ENCODE results near the gene SAMD13.
"Not testable (repeated sequence)": the region's sequence is repeated elsewhere in the genome, so short reads cannot be mapped to it uniquely, and the experiment has no call there.

The SAMD13 gene

DNA sequence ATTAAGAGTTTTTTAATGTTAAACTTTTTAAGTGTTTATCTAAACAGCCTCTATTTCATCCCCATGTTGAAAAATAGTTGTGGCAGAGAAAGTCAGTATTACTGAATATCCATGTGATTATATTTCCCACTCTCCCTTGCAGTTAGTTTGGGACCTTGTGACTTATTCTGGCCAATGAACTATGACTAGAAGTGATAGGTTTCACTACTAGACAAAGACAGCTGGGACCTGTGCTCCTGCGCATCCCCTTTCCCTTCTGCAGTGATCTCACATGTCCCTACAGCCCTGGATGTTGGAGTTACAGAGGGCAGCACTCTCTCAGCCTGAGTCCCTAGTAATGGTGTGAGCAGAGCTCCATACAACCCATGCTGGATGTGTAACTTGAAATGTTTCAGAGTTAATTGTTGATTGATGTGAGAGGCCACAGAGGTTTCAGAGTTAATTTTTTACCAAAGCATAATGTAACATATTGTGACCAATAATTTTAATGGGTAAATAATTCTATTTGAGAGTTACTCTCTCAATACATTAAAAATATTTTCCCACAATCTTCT is 18.7 kb upstream of the SAMD13 start:
- H3K4me3 ChIP-seq (ENCODE audit: insufficient read depth, low read depth, low read length, poor library complexity, severe bottlenecking): no peak overlapping the region
- H3K9me3 ChIP-seq (ENCODE audit: control insufficient read depth, low read length): no peaks in the 10 kb centered on the region
- no peak for DNase-seq
- H3K27me3 ChIP-seq (replicated peaks; ENCODE audit: control insufficient read depth, insufficient read depth, low read length, poor library complexity, severe bottlenecking): no peaks in the 10 kb centered on the region
- H3K4me1 ChIP-seq (ENCODE audit: control insufficient read depth, insufficient read depth, low read length, poor library complexity, severe bottlenecking): no peaks in the 10 kb centered on the region
- H3K27ac ChIP-seq (ENCODE audit: insufficient read depth, low read length, poor library complexity, severe bottlenecking): no peak overlapping the region
- no peaks in the 10 kb centered on the region for H3K36me3 ChIP-seq (ENCODE audit: control insufficient read depth, insufficient read depth, low read length)

DNA sequence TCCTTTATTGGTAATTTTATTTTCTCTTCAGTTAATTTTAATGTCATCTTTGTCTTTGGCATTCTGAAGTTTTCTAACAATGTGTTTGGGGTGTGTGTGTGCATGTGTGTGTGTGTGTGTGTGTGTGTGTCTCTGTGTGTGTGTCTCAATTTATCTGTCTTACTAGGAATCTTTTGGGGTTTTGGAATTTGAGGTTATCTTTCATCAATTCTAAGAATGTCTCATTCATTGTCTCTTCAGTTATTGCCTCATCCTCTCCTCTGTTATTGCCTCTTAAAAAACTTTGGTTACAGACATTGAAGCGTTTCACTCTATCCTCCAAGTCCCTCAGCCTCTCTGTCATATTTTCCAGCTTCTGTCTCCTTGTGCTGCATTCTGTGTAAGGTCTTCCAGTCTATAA is 18.1 kb upstream of the SAMD13 start:
- Histone ChIP-seq H3K27me3 (replicated peaks; ENCODE audit: control insufficient read depth, insufficient read depth, low read length, poor library complexity, severe bottlenecking) (no peaks in the 10 kb centered on the region), H3K4me1 (ENCODE audit: control insufficient read depth, insufficient read depth, low read length, poor library complexity, severe bottlenecking) (no peaks in the 10 kb centered on the region), H3K27ac (ENCODE audit: insufficient read depth, low read length, poor library complexity, severe bottlenecking) (no peak overlapping the region), H3K36me3 (ENCODE audit: control insufficient read depth, insufficient read depth, low read length) (no peaks in the 10 kb centered on the region), H3K4me3 (ENCODE audit: insufficient read depth, low read depth, low read length, poor library complexity, severe bottlenecking) (no peak overlapping the region), H3K9me3 (ENCODE audit: control insufficient read depth, low read length) (no peaks in the 10 kb centered on the region)
- no peak for DNase-seq

DNA sequence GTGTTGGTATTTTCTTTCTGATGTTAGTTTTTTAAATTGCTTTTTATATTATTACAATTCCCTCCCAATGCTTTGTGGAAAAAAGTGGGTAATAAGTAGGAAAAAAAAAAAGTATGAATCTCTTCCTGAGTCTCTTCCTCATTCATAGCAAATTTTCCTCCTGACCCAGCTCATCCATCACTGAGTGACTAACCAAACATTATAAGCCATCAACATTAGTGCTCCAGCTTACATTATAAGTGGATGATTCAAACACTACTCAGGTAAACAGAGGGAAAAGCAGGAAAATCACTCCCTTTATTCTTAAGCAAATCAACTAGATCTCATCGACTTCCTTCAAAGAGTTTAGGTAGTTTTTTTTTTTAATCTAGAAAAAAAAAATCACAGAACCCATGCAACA is 15.4 kb upstream of the SAMD13 start:
- no peaks in the 10 kb centered on the region for H3K36me3 ChIP-seq (ENCODE audit: control insufficient read depth, insufficient read depth, low read length)
- H3K27ac ChIP-seq (ENCODE audit: insufficient read depth, low read length, poor library complexity, severe bottlenecking): no peak overlapping the region
- no peak overlapping the region for H3K4me3 ChIP-seq (ENCODE audit: insufficient read depth, low read depth, low read length, poor library complexity, severe bottlenecking)
- no peaks in the 10 kb centered on the region for H3K27me3 ChIP-seq (replicated peaks; ENCODE audit: control insufficient read depth, insufficient read depth, low read length, poor library complexity, severe bottlenecking)
- H3K9me3 ChIP-seq (ENCODE audit: control insufficient read depth, low read length): no peaks in the 10 kb centered on the region
- H3K4me1 ChIP-seq (ENCODE audit: control insufficient read depth, insufficient read depth, low read length, poor library complexity, severe bottlenecking): no peaks in the 10 kb centered on the region
- no peak for DNase-seq

DNA sequence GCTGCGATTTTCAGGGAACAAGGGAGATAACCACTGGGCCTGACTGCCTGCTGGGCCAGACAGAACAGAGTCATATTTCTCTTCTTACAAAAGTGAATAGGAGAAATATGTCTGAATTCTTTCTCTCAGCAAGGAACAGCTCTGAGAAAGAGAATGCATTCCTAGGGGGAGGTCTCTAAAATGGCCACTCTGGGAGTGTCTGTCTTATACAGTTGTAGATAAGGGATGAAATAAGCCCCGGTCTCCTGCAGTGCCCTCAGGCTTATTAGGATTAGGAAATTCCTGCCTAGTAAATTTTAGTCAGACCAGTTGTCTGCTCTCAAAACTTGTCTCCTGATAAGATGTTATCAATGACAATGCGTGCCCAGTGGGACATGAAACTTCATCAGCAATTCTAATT is 14.1 kb upstream of the SAMD13 start:
- DNase-seq; H3K4me1 ChIP-seq (ENCODE audit: control insufficient read depth, insufficient read depth, low read length, poor library complexity, severe bottlenecking); H3K27me3 ChIP-seq (replicated peaks; ENCODE audit: control insufficient read depth, insufficient read depth, low read length, poor library complexity, severe bottlenecking); H3K9me3 ChIP-seq (ENCODE audit: control insufficient read depth, low read length); H3K36me3 ChIP-seq (ENCODE audit: control insufficient read depth, insufficient read depth, low read length); H3K27ac ChIP-seq (ENCODE audit: insufficient read depth, low read length, poor library complexity, severe bottlenecking); H3K4me3 ChIP-seq (ENCODE audit: insufficient read depth, low read depth, low read length, poor library complexity, severe bottlenecking): not testable (repeated sequence)

DNA sequence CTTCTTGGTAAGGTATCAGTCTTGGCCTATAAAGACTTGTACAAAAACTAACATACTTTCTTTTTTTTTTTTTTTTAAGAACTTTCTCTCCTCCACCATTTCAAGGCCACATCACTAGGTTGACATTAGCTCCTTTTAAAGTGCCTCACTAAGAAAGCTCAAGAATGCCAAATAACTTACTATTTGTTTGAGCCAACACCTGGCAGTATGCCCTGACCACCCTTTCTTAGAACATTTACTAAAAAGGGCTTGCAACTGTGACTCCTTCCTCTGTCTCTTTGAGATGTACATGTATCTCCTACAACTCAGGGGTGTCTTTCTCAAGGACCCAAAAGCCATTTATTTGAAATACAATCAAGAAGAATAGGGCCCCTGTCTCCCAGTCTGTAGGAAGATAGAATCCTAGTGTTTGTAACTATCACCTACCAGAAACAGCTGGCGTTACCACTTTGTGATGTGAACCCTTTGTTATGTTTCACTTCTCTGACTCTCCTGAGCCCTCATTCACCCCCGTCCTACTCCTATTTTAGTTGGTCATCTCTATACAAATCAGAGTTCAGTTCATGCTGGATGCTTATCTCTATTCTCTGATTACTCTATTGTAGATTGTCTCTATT is 12.2 kb upstream of the SAMD13 start:
- no peak for DNase-seq
- no peaks in the 10 kb centered on the region for H3K36me3 ChIP-seq (ENCODE audit: control insufficient read depth, insufficient read depth, low read length)
- no peak overlapping the region for H3K4me3 ChIP-seq (ENCODE audit: insufficient read depth, low read depth, low read length, poor library complexity, severe bottlenecking)
- H3K4me1 ChIP-seq (ENCODE audit: control insufficient read depth, insufficient read depth, low read length, poor library complexity, severe bottlenecking): no peaks in the 10 kb centered on the region
- no peaks in the 10 kb centered on the region for H3K9me3 ChIP-seq (ENCODE audit: control insufficient read depth, low read length)
- no peak overlapping the region for H3K27ac ChIP-seq (ENCODE audit: insufficient read depth, low read length, poor library complexity, severe bottlenecking)
- no peaks in the 10 kb centered on the region for H3K27me3 ChIP-seq (replicated peaks; ENCODE audit: control insufficient read depth, insufficient read depth, low read length, poor library complexity, severe bottlenecking)

DNA sequence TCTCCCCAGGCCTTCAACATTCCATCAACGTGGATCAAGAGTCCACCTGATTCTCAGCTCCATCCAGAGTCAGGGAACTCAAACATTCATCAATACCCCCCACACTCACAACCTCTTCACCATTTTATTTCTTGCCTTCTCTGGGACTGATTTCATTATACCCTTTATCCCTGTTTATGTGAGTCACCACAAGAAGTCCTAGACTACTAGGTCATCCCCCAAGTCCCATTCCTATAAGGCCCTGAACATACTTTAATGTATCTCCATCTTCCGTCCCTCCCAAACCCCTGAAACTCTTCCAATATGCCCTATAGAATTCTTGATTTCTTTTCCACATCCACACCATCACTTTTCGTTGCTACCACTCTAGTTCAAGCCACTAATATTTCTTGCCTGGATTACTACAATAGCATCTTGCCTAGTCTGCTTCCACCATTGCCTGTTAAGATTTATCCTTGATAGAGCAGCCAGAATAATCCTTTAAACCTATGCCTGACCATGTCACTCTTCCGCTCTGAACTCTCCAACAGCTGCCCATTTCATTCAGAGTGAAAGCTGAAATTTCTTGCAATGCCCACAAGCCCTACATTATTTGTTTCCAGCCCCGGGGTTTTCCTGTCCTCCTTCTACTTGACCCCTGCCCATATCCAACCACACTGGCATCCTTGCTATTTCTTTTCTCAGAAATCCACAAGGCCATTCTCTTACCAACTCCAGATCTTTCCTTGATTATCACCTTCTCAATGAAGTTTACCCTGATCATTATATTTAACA is 9.4 kb upstream of the SAMD13 start:
- Histone ChIP-seq H3K9me3 (ENCODE audit: control insufficient read depth, low read length) (no peaks in the 10 kb centered on the region), H3K4me1 (ENCODE audit: control insufficient read depth, insufficient read depth, low read length, poor library complexity, severe bottlenecking) (no peaks in the 10 kb centered on the region), H3K27me3 (replicated peaks; ENCODE audit: control insufficient read depth, insufficient read depth, low read length, poor library complexity, severe bottlenecking) (no peaks in the 10 kb centered on the region), H3K27ac (ENCODE audit: insufficient read depth, low read length, poor library complexity, severe bottlenecking) (no peak overlapping the region), H3K4me3 (ENCODE audit: insufficient read depth, low read depth, low read length, poor library complexity, severe bottlenecking) (no peak overlapping the region), H3K36me3 (ENCODE audit: control insufficient read depth, insufficient read depth, low read length) (no peaks in the 10 kb centered on the region)
- DNase-seq: no peak

DNA sequence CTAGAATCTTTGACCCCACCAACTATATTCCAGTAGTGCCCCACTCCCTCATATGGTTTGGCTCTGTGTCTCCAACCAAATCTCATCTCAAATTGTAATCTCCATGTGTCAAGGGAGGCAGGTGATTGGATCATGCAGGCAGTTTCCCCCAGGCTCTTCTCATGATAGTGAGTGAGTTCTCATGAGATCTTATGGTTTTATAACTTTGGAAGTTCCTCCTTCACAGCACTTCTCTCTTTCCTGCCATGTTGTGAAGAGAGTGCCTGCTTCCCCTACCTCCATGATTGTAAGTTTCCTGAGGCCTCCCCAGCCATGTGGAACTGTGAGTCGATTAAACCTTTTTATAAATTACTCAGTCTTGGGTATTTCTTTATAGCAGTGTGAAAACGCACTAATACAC is 7.7 kb upstream of the SAMD13 start:
- H3K9me3 ChIP-seq (ENCODE audit: control insufficient read depth, low read length): no peaks in the 10 kb centered on the region

DNA sequence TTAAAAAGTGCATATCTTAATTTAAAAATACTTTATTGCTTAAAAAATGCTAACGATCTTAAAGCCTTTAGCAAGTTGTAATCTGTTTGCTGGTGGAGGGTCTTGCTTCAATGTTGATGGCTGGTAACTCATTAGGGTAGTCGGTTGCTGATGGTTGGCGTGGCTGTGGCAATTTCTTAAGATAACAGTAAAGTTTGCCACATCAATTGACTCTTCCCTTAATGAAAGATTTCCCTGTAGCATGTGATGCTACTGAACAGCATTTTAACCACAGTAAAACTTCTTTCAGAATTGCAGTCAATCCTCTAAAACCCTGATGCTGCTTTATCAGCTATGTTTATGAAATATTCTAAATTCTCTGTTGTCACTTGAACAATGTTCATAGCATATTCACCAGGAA is 6.8 kb upstream of the SAMD13 start:
- Histone ChIP-seq H3K27me3 (replicated peaks; ENCODE audit: control insufficient read depth, insufficient read depth, low read length, poor library complexity, severe bottlenecking) (peaks cover 3% of the 10 kb centered on the region), H3K27ac (ENCODE audit: insufficient read depth, low read length, poor library complexity, severe bottlenecking) (no peak overlapping the region), H3K4me1 (ENCODE audit: control insufficient read depth, insufficient read depth, low read length, poor library complexity, severe bottlenecking) (no peaks in the 10 kb centered on the region), H3K9me3 (ENCODE audit: control insufficient read depth, low read length) (no peaks in the 10 kb centered on the region), H3K4me3 (ENCODE audit: insufficient read depth, low read depth, low read length, poor library complexity, severe bottlenecking) (no peak overlapping the region), H3K36me3 (ENCODE audit: control insufficient read depth, insufficient read depth, low read length) (no peaks in the 10 kb centered on the region)
- DNase-seq: no peak

More for the DNA sequence above, 7.7 kb upstream of the SAMD13 start:
- Histone ChIP-seq H3K27ac (ENCODE audit: insufficient read depth, low read length, poor library complexity, severe bottlenecking) (no peak overlapping the region), H3K4me1 (ENCODE audit: control insufficient read depth, insufficient read depth, low read length, poor library complexity, severe bottlenecking) (no peaks in the 10 kb centered on the region), H3K4me3 (ENCODE audit: insufficient read depth, low read depth, low read length, poor library complexity, severe bottlenecking) (no peak overlapping the region), H3K27me3 (replicated peaks; ENCODE audit: control insufficient read depth, insufficient read depth, low read length, poor library complexity, severe bottlenecking) (no peaks in the 10 kb centered on the region), H3K36me3 (ENCODE audit: control insufficient read depth, insufficient read depth, low read length) (no peaks in the 10 kb centered on the region)
- no peak for DNase-seq

DNA sequence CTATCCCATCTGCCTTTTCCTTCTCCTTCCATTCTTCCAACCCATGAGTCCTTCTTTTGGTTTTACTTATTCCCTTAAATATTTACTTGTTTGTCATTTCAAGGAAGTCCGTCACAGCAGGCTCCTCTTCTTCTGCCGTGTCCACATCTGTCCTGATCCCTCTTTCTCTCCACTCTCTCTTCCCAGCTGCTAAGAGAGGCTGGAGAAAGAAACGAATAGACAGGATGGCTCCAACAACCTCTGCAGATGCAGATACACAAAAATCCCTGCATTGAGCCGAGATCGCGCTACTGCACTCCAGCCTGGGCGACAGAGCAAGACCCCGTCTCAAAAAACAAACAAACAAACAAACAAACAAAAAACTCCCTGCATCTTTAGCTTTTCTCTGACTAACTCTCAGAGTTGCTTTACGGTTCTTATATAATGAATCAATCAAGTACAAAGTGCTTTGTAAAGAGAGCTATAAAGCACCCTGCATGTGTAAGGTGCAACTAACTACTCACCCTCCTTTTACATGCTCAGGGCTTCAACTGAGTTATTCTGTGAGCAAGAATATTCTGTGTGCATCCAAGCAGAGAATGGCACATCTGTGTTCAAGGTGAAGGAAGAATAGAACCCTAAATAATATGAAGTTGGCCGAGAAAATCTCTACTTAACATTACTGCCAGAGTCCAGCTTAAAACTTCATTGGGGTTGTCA is 3.8 kb upstream of the SAMD13 start:
- Histone ChIP-seq H3K27ac (ENCODE audit: insufficient read depth, low read length, poor library complexity, severe bottlenecking) (no peak overlapping the region), H3K36me3 (ENCODE audit: control insufficient read depth, insufficient read depth, low read length) (no peaks in the 10 kb centered on the region), H3K4me1 (ENCODE audit: control insufficient read depth, insufficient read depth, low read length, poor library complexity, severe bottlenecking) (no peaks in the 10 kb centered on the region), H3K27me3 (replicated peaks; ENCODE audit: control insufficient read depth, insufficient read depth, low read length, poor library complexity, severe bottlenecking) (peaks cover 3% of the 10 kb centered on the region), H3K9me3 (ENCODE audit: control insufficient read depth, low read length) (no peaks in the 10 kb centered on the region), H3K4me3 (ENCODE audit: insufficient read depth, low read depth, low read length, poor library complexity, severe bottlenecking) (peak overlapping the region; percentile 74)
- DNase-seq: no peak

DNA sequence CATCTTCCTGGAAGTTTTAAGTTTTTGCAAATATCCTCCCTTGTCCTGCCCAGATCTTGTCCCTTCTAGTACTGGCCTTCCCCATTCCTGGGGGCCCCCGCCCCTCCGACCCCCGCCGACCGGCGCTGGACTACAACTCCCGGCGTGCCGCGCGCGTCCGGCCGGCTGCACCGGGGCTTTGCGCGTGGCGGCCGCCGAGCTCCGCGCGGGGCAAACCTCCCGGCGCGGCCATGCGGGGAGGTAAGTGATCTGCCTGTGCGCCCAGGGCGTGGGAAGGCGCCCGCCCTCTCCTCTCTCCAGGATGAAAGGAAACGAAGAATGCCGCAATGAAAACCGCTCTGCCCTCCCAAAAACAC is 3.2 kb upstream of the SAMD13 start:
- Histone ChIP-seq H3K4me1 (ENCODE audit: control insufficient read depth, insufficient read depth, low read length, poor library complexity, severe bottlenecking) (no peaks in the 10 kb centered on the region), H3K4me3 (ENCODE audit: insufficient read depth, low read depth, low read length, poor library complexity, severe bottlenecking) (peak overlapping the region; percentile 74), H3K27me3 (replicated peaks; ENCODE audit: control insufficient read depth, insufficient read depth, low read length, poor library complexity, severe bottlenecking) (peaks cover 3% of the 10 kb centered on the region), H3K36me3 (ENCODE audit: control insufficient read depth, insufficient read depth, low read length) (no peaks in the 10 kb centered on the region), H3K9me3 (ENCODE audit: control insufficient read depth, low read length) (no peaks in the 10 kb centered on the region), H3K27ac (ENCODE audit: insufficient read depth, low read length, poor library complexity, severe bottlenecking) (no peak overlapping the region)
- DNase-seq: peak in 1 of 3 donors; percentile 8

Measured in effector memory CD4-positive, alpha-beta T cell (primary cell).